Gastroesophageal sphincter (tissue), 4 donors: ENCODE data around the gene LYPLAL1. TPM values are rescaled to one million over a fixed set of nuclear protein-coding genes. Genes with fewer than 3 reads are reported as not detected.

Experiments
- ATAC-seq: fragments of 150-250 bp; one replicate; pipeline ENCODE4 v1.9.1; 2016; ENCODE audit warnings: mild to moderate bottlenecking, moderate library complexity
- H3K27ac ChIP-seq, 4 donors: fragments of 200-600 bp; sonication (generic) in 3 of 4; 1 replicate in 3 of 4; 2 replicates in 1 of 4; pipeline ENCODE4 v1.5.1; 2016 to 2019
- H3K27me3 ChIP-seq: fragments of 200-600 bp; sonication (generic); one replicate; pipeline ENCODE4 v1.5.1; 2019
- H3K36me3 ChIP-seq, 2 donors: fragments of 200-600 bp; sonication (generic); one replicate each; pipeline ENCODE4 v1.5.1; 2019; ENCODE audit warnings: control low read depth in 1 of 2
- H3K4me1 ChIP-seq, 3 donors: fragments of 200-600 bp; sonication (generic); 1 replicate in 2 of 3; 2 replicates in 1 of 3; pipeline ENCODE4 v1.5.1; 2016 to 2019; ENCODE audit warnings: control low read depth in 2 of 3
- H3K4me3 ChIP-seq, 2 donors: fragments of 200-600 bp; sonication (generic); one replicate each; pipeline ENCODE4 v1.5.1; 2019; ENCODE audit warnings: mild to moderate bottlenecking in 1 of 2, moderate library complexity in 1 of 2
- H3K9me3 ChIP-seq, 3 donors: fragments of 200-600 bp; sonication (generic); one replicate each; pipeline ENCODE4 v1.5.1; 2017 to 2019; ENCODE audit warnings: control low read depth in 2 of 3
- EP300 ChIP-seq: sonication (generic); formaldehyde crosslinking; IDR thresholded peaks from one replicate; pipeline ENCODE4 v1.6.1; 2017; ENCODE audit warnings: antibody characterized with exemption, mild to moderate bottlenecking
- POLR2A ChIP-seq, 2 donors: fragments of 450-650 bp; IDR thresholded peaks; one replicate each; pipeline ENCODE4 v1.6.1; 2017; ENCODE audit warnings: antibody characterized with exemption in 2 of 2, mild to moderate bottlenecking in 2 of 2, moderate library complexity in 1 of 2
- POLR2AphosphoS5 ChIP-seq: sonication (generic); formaldehyde crosslinking; IDR thresholded peaks from one replicate; pipeline ENCODE4 v1.6.1; 2017; ENCODE audit warnings: antibody characterized with exemption
- WGBS, 2 donors: methylation state at CpG; one replicate each; pipeline ENCODE4 v1.1.5; 2018; ENCODE audit warnings: low coverage in 1 of 2; 5-methylcytosine and 5-hydroxymethylcytosine counted together
- total RNA-seq, 4 donors: library from RNA; depleted of rRNA; stranded (reverse); fragments of >200 nt; gene quantifications; one replicate each; pipeline ENCODE4 v1.1.0, GENCODE V29; 2016
- TF ChIP-seq, protein P1 (sequence below), 4 experiments: fragments of 200-600 bp in 2 of 4; fragments of 450-650 bp in 2 of 4; sonication (generic) in 1 of 4; IDR thresholded peaks; one replicate each; pipeline ENCODE4 v1.5.1; 2017 to 2019; ENCODE audit warnings: antibody characterized with exemption in 4 of 4, mild to moderate bottlenecking in 2 of 4, moderate library complexity in 2 of 4

Gene LYPLAL1
- total RNA-seq, 4 donors from 2014 or later = 16.3 to 29.5 (median 18.5) TPM

GRCh38 chr1:219206350-219206749, 32.7 kb downstream of the LYPLAL1 start:
- Histone ChIP-seq H3K9me3 (no peaks in the 10 kb centered on the region), H3K27ac (no peak overlapping the region), H3K4me1 (no peaks in the 10 kb centered on the region), H3K36me3 (peaks cover 0 to 5% of the 10 kb centered on the region in 2 donors), H3K27me3 (no peaks in the 10 kb centered on the region), H3K4me3 (no peak overlapping the region)
- TF ChIP-seq POLR2A (IDR thresholded peaks at IDR 0.05) = no peak
- TF ChIP-seq, protein P1, sequence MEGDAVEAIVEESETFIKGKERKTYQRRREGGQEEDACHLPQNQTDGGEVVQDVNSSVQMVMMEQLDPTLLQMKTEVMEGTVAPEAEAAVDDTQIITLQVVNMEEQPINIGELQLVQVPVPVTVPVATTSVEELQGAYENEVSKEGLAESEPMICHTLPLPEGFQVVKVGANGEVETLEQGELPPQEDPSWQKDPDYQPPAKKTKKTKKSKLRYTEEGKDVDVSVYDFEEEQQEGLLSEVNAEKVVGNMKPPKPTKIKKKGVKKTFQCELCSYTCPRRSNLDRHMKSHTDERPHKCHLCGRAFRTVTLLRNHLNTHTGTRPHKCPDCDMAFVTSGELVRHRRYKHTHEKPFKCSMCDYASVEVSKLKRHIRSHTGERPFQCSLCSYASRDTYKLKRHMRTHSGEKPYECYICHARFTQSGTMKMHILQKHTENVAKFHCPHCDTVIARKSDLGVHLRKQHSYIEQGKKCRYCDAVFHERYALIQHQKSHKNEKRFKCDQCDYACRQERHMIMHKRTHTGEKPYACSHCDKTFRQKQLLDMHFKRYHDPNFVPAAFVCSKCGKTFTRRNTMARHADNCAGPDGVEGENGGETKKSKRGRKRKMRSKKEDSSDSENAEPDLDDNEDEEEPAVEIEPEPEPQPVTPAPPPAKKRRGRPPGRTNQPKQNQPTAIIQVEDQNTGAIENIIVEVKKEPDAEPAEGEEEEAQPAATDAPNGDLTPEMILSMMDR (IDR thresholded peaks at IDR 0.05) = no peak
- no peak for TF ChIP-seq EP300
- TF ChIP-seq POLR2AphosphoS5 = no peak
- no peak for ATAC-seq
- 75 to 93% methylated on average over 2 of the region's 2 CpGs for WGBS, 2 donors

- Histone ChIP-seq H3K4me3 (no peak overlapping the region), H3K36me3 (peaks cover 0 to 10% of the 10 kb centered on the region in 2 donors), H3K27me3 (no peaks in the 10 kb centered on the region), H3K4me1 (no peaks in the 10 kb centered on the region), H3K27ac (no peak overlapping the region), H3K9me3 (no peaks in the 10 kb centered on the region)
- ATAC-seq = no peak
- WGBS, 2 donors = 72 to 89% methylated on average over 2 of the region's 2 CpGs
- TF ChIP-seq EP300 (no peak), POLR2A (IDR thresholded peaks at IDR 0.05) (no peak), POLR2AphosphoS5 (no peak)
- TF ChIP-seq, protein P1 (IDR thresholded peaks at IDR 0.05) = no peak
Measured at GRCh38 chr1:219209578-219209977, 35.9 kb downstream of the LYPLAL1 start.

DNA sequence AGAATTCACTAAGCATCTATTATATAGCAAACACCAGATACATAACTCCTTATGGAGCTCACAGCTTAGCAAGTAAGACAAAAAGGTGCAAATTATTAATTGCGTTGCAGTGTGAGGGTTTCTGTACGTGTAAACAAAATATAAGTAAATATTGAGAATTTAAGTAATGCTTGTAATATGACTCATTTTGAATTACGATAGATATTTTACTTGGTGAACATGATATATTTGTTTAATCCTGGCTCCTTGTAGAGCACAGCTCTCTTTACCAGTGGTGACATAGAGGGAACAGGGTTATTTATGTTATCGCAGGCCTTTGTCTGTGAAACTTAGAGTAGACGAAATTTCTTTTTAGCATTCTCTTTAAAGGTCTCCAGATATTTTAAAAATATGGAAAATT, 36.4 kb downstream of the LYPLAL1 start:
- 79 to 91% methylated on average over 5 of the region's 5 CpGs for WGBS, 2 donors
- TF ChIP-seq POLR2A (IDR thresholded peaks at IDR 0.05) (no peak), POLR2AphosphoS5 (no peak), EP300 (no peak)
- TF ChIP-seq, protein P1 (IDR thresholded peaks at IDR 0.05) = no peak
- ATAC-seq = no peak
- Histone ChIP-seq H3K36me3 (peaks cover 0 to 10% of the 10 kb centered on the region in 2 donors), H3K9me3 (no peaks in the 10 kb centered on the region), H3K4me3 (no peak overlapping the region), H3K27ac (no peak overlapping the region), H3K27me3 (no peaks in the 10 kb centered on the region), H3K4me1 (no peaks in the 10 kb centered on the region)

- H3K36me3 ChIP-seq = peaks cover 0 to 31% of the 10 kb centered on the region in 2 donors
- ATAC-seq = no peak
- H3K4me3 ChIP-seq = no peak overlapping the region
- no peak overlapping the region for H3K27ac ChIP-seq
- TF ChIP-seq, protein P1 (IDR thresholded peaks at IDR 0.05) = no peak
- TF ChIP-seq POLR2AphosphoS5 (no peak), POLR2A (IDR thresholded peaks at IDR 0.05) (no peak), EP300 (no peak)
- H3K4me1 ChIP-seq = no peaks in the 10 kb centered on the region
- no peaks in the 10 kb centered on the region for H3K27me3 ChIP-seq
- H3K9me3 ChIP-seq = no peaks in the 10 kb centered on the region
Measured at GRCh38 chr1:219215477-219215876, 41.8 kb downstream of the LYPLAL1 start.

GRCh38 chr1:219220945-219221344, 47.3 kb downstream of the LYPLAL1 start:
- no peak for ATAC-seq
- no peak overlapping the region for H3K27ac ChIP-seq
- WGBS, 2 donors = 83 to 93% methylated on average over 1 to 2 of the region's 3 CpGs
- TF ChIP-seq EP300 = no peak
- no peak for TF ChIP-seq POLR2AphosphoS5
- TF ChIP-seq, protein P1 (IDR thresholded peaks at IDR 0.05) = no peak
- TF ChIP-seq POLR2A (IDR thresholded peaks at IDR 0.05) = no peak
- no peaks in the 10 kb centered on the region for H3K27me3 ChIP-seq
- H3K4me3 ChIP-seq = no peak overlapping the region
- H3K9me3 ChIP-seq = no peaks in the 10 kb centered on the region
- H3K36me3 ChIP-seq = peaks cover 0 to 25% of the 10 kb centered on the region in 2 donors
- H3K4me1 ChIP-seq = peaks cover 0 to 3% (median 0%) of the 10 kb centered on the region in 3 donors
